ENCODE results near the gene OPA1.

The OPA1 gene

GRCh38 chr3:193552923-193553322 lies 40.1 kb upstream of the OPA1 start:
- no peaks in the 10 kb centered on the region for H3K27me3 ChIP-seq
- no peaks in the 10 kb centered on the region for H3K4me1 ChIP-seq
- H3K4me3 ChIP-seq = no peak overlapping the region
- no peaks in the 10 kb centered on the region for H3K36me3 ChIP-seq
- no peak for TF ChIP-seq CTCF (IDR thresholded peaks at IDR 0.05)
- DNase-seq = no peak
- no peaks in the 10 kb centered on the region for H3K9me3 ChIP-seq
- intact Hi-C loops (cut with DNase I; ENCODE audit: low total_unique reads) = no loop called here
- H3K27ac ChIP-seq = no peak overlapping the region

- no peak for DNase-seq
- TF ChIP-seq CTCF (IDR thresholded peaks at IDR 0.05) = no peak
- no peaks in the 10 kb centered on the region for H3K9me3 ChIP-seq
- intact Hi-C loops (cut with DNase I; ENCODE audit: low total_unique reads) = no loop called here
- H3K27ac ChIP-seq = no peak overlapping the region
- H3K4me1 ChIP-seq = no peaks in the 10 kb centered on the region
- H3K4me3 ChIP-seq = no peak overlapping the region
- H3K27me3 ChIP-seq = no peaks in the 10 kb centered on the region
- no peaks in the 10 kb centered on the region for H3K36me3 ChIP-seq
Measured at GRCh38 chr3:193553586-193553985, 39.4 kb upstream of the OPA1 start.

GRCh38 chr3:193554811-193555210 lies 38.2 kb upstream of the OPA1 start, which contains the start of gene ATP13A4:
Gene ATP13A4, minus strand, starts transcription at chr3:193554895. Its CDS starts 96 bp downstream, at chr3:193554799.
- Histone ChIP-seq H3K4me3 (no peak within 1 kb of the TSS), H3K36me3 (no peaks in the 10 kb centered on the region), H3K4me1 (no peaks in the 10 kb centered on the region), H3K27ac (no peak within 1 kb of the TSS), H3K27me3 (no peaks in the 10 kb centered on the region), H3K9me3 (no peaks in the 10 kb centered on the region)
- TF ChIP-seq CTCF (IDR thresholded peaks at IDR 0.05) = no peak
- intact Hi-C loops (cut with DNase I; ENCODE audit: low total_unique reads) = no loop called here
- DNase-seq = no peak

- H3K4me1 ChIP-seq = no peaks in the 10 kb centered on the region
- intact Hi-C loops (cut with DNase I; ENCODE audit: low total_unique reads) = no loop called here
- H3K36me3 ChIP-seq = no peaks in the 10 kb centered on the region
- no peak for TF ChIP-seq CTCF (IDR thresholded peaks at IDR 0.05)
- H3K9me3 ChIP-seq = no peaks in the 10 kb centered on the region
- no peak overlapping the region for H3K4me3 ChIP-seq
- H3K27me3 ChIP-seq = no peaks in the 10 kb centered on the region
- DNase-seq = no peak
- no peak overlapping the region for H3K27ac ChIP-seq
Measured at GRCh38 chr3:193556841-193557240, 36.2 kb upstream of the OPA1 start.

GRCh38 chr3:193559100-193559499 lies 33.9 kb upstream of the OPA1 start:
- H3K9me3 ChIP-seq = no peaks in the 10 kb centered on the region
- no peaks in the 10 kb centered on the region for H3K4me1 ChIP-seq
- H3K36me3 ChIP-seq = no peaks in the 10 kb centered on the region
- intact Hi-C loops (cut with DNase I; ENCODE audit: low total_unique reads) = no loop called here
- no peak for DNase-seq
- H3K27ac ChIP-seq = no peak overlapping the region
- no peak overlapping the region for H3K4me3 ChIP-seq
- H3K27me3 ChIP-seq = no peaks in the 10 kb centered on the region
- TF ChIP-seq CTCF (IDR thresholded peaks at IDR 0.05) = no peak

GRCh38 chr3:193560091-193560490 lies 32.9 kb upstream of the OPA1 start:
- H3K36me3 ChIP-seq = no peaks in the 10 kb centered on the region
- no peaks in the 10 kb centered on the region for H3K27me3 ChIP-seq
- intact Hi-C loops (cut with DNase I; ENCODE audit: low total_unique reads) = no loop called here
- TF ChIP-seq CTCF (IDR thresholded peaks at IDR 0.05) = no peak
- no peak overlapping the region for H3K4me3 ChIP-seq
- H3K9me3 ChIP-seq = no peaks in the 10 kb centered on the region
- no peak for DNase-seq
- no peaks in the 10 kb centered on the region for H3K4me1 ChIP-seq
- H3K27ac ChIP-seq = no peak overlapping the region
